HT-29 (cell line): Measurements from ENCODE around the gene PACS1. TPM values are rescaled to one million over a fixed set of nuclear protein-coding genes. Genes with fewer than 3 reads are reported as not detected.

Experiments used
- DNase-seq: peaks from one replicate; pipeline ENCODE4 v3.0.0-alpha.2; 2015; ENCODE audit warnings: low spot score
- total RNA-seq: library from RNA; depleted of rRNA; stranded (reverse); fragments of >200 nt; shearing (Covaris generic); gene quantifications from 2 replicates; pipeline ENCODE4 v1.2.3, GENCODE V29; 2014; rRNA removed

The PACS1 gene
- total RNA-seq, 1 experiment from 2014 or later = 23.1 TPM

- DNase-seq = peak; percentile 50
Measured at GRCh38 chr11:66287889-66288670, 218.0 kb downstream of the PACS1 start.

- peak; percentile 100 for DNase-seq
Measured at GRCh38 chr11:66288671-66289547, 218.8 kb downstream of the PACS1 start, which contains the start of gene YIF1A. Gene YIF1A (minus strand): TSS chr11:66289143. CDS start chr11:66288985, 158 bp downstream.

GRCh38 chr11:66289548-66290329 is 219.7 kb downstream of the PACS1 start:
- DNase-seq = no peak

- no peak for DNase-seq
Measured at GRCh38 chr11:66290330-66290621, 220.2 kb downstream of the PACS1 start.

GRCh38 chr11:66291303-66291705 is 221.2 kb downstream of the PACS1 start:
- DNase-seq = no peak

- DNase-seq = no peak
Measured at GRCh38 chr11:66291706-66292542, 221.9 kb downstream of the PACS1 start, which contains the start of gene TMEM151A. Gene TMEM151A (plus strand): TSS chr11:66291894. CDS start chr11:66292014, 120 bp downstream.

GRCh38 chr11:66292543-66293332 is 222.7 kb downstream of the PACS1 start:
- no peak for DNase-seq

- no peak for DNase-seq
Measured at GRCh38 chr11:66293352-66293751, 223.3 kb downstream of the PACS1 start.

- no peak for DNase-seq
Measured at GRCh38 chr11:66293777-66294625, 223.9 kb downstream of the PACS1 start.

Other genes starting within 250 kb of the PACS1 start
- not detected in 2 replicates for gene SNX32, start 236.3 kb upstream of the PACS1 start, total RNA-seq
- gene CFL1, start 212.1 kb upstream of the PACS1 start, total RNA-seq = 2,410 and 2,611 TPM in 2 replicates
- gene MUS81, start 209.8 kb upstream of the PACS1 start, total RNA-seq = 118 and 143 TPM in 2 replicates
- gene EFEMP2, start 197.5 kb upstream of the PACS1 start, total RNA-seq = 1.2 and 1.6 TPM in 2 replicates
- gene CTSW, start 190.4 kb upstream of the PACS1 start, total RNA-seq = not detected in 2 replicates
- gene FIBP, start 181.8 kb upstream of the PACS1 start, total RNA-seq = 302 and 303 TPM in 2 replicates
- 148 and 155 TPM in 2 replicates for gene CCDC85B, start 179.6 kb upstream of the PACS1 start, total RNA-seq
- gene FOSL1, start 169.9 kb upstream of the PACS1 start, total RNA-seq = 123 and 140 TPM in 2 replicates
- 21.7 and 24.5 TPM in 2 replicates for gene C11orf68, start 151.2 kb upstream of the PACS1 start, total RNA-seq
- 208 and 228 TPM in 2 replicates for gene DRAP1, start 150.8 kb upstream of the PACS1 start, total RNA-seq
- not detected in 2 replicates for gene TSGA10IP, start 124.8 kb upstream of the PACS1 start, total RNA-seq
- gene SART1, start 108.5 kb upstream of the PACS1 start, total RNA-seq = 86.1 and 106 TPM in 2 replicates
- gene EIF1AD, start 68.1 kb upstream of the PACS1 start, total RNA-seq = 36.9 and 44.7 TPM in 2 replicates
- 84.3 and 86.3 TPM in 2 replicates for gene BANF1, start 67.8 kb upstream of the PACS1 start, total RNA-seq
- gene CST6, start 58.3 kb upstream of the PACS1 start, total RNA-seq = 23.0 and 27.2 TPM in 2 replicates
- gene CATSPER1, start 43.8 kb upstream of the PACS1 start, total RNA-seq = 0.13 and 0.44 TPM in 2 replicates
- gene GAL3ST3, start 21.1 kb upstream of the PACS1 start, total RNA-seq = not detected in 2 replicates
- gene SF3B2, start 17.9 kb upstream of the PACS1 start, total RNA-seq = 209 and 210 TPM in 2 replicates
- 14.4 and 17.8 TPM in 2 replicates for gene KLC2, start 187.4 kb downstream of the PACS1 start, total RNA-seq
- gene RAB1B, start 198.4 kb downstream of the PACS1 start, total RNA-seq = 357 and 380 TPM in 2 replicates
- gene CNIH2, start 207.9 kb downstream of the PACS1 start, total RNA-seq = 0.21 and 0.99 TPM in 2 replicates
- 286 and 299 TPM in 2 replicates for gene YIF1A, start 218.9 kb downstream of the PACS1 start, total RNA-seq
- 0.05 and 0.08 TPM in 2 replicates for gene TMEM151A, start 221.6 kb downstream of the PACS1 start, total RNA-seq
- not detected in 2 replicates for gene CD248, start 246.8 kb downstream of the PACS1 start, total RNA-seq